AG09319 (cell line): ENCODE results near the gene CDADC1.
A peak's percentile ranks its signal among the peaks of the same experiment; 100 is the strongest.

ENCODE experiments used
- DNase-seq: peaks from one replicate; pipeline ENCODE4 v3.0.0-alpha.2; 2010; ENCODE audit warnings: low read depth; ENCODE audit errors: extremely low read depth
- TF ChIP-seq, protein P1 (sequence below): IDR thresholded peaks from 2 replicates; pipeline ENCODE4 v1.5.1; 2011; ENCODE audit warnings: low read depth, mild to moderate bottlenecking, inconsistent platforms, low read length, moderate library complexity

The CDADC1 gene

DNA sequence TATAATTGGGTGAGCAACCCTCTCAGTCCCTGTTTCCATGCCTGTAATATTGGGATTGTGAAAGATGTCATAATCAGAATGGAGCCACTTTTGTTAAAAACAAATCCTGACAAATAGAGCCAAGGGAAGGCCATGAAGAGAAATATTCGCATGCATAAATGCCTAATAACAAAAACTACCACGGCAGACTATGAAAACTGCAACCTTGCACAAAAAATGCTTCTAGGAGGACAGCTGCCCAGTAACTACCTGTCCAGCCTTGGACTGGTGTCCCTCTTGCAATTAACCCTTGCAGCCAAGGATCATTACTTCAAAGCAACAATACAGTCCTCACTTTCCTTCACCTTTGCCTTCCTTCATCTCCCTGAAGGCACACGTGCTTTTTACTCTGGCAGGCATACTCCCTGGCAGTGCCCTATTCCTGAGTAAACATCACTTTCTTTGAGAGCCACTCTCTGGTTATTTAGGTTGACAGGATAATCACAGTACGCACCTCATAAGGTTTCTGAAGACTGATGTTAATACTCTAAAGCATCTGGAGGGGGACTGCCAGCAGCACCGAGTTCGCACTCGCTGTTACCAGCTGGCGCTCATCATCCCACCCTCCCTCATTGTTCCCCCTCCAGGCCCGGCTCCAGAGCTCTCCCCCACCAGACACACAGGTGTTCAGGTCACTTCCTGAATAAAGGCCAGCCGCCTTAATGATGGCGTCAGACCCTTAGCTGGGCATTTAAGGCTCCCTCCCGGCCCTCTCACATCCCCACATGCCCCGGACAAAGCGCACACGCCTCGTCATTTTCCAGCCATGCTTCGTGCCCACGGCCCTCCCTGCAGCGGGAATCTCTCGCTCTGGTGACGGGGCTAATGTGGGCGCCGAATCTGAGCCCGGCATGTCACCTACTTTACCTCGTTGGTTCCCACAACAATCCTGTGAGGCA lies 57.3 kb downstream of the CDADC1 start:
- TF ChIP-seq, protein P1, sequence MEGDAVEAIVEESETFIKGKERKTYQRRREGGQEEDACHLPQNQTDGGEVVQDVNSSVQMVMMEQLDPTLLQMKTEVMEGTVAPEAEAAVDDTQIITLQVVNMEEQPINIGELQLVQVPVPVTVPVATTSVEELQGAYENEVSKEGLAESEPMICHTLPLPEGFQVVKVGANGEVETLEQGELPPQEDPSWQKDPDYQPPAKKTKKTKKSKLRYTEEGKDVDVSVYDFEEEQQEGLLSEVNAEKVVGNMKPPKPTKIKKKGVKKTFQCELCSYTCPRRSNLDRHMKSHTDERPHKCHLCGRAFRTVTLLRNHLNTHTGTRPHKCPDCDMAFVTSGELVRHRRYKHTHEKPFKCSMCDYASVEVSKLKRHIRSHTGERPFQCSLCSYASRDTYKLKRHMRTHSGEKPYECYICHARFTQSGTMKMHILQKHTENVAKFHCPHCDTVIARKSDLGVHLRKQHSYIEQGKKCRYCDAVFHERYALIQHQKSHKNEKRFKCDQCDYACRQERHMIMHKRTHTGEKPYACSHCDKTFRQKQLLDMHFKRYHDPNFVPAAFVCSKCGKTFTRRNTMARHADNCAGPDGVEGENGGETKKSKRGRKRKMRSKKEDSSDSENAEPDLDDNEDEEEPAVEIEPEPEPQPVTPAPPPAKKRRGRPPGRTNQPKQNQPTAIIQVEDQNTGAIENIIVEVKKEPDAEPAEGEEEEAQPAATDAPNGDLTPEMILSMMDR, result no peak
- DNase-seq, result no peak

DNA sequence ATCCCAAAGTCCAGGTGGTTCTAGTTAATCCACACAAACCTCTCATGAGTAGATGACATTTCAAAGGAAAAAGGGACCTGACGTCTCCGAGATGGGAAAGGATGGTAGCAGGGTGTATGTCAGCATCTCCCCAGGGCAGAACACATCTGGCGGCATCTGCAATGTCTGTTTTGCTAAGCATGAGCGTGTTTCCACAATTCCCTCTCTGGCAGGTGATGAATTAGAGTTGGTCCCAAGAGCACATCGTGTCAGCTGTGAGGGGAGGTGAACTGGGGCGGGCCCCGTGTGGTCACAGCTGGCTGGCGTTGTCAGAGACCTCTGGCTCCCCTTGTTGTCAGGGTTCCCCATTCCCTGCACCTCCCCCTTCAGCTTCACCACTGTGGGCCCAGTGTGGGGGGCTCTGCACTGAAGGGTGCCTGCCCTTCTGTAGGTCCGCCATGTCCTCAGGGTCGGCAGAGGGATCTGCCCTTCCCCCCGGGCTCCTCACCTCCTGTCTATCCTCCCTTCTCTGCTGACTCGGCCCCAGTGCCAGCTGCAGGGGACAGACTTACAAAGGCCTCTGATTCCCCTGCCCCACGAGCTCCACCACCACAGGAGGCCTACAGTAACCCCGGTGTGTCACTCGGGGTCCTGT lies 58.2 kb downstream of the CDADC1 start:
- TF ChIP-seq, protein P1, result no peak
- DNase-seq, result no peak

DNA sequence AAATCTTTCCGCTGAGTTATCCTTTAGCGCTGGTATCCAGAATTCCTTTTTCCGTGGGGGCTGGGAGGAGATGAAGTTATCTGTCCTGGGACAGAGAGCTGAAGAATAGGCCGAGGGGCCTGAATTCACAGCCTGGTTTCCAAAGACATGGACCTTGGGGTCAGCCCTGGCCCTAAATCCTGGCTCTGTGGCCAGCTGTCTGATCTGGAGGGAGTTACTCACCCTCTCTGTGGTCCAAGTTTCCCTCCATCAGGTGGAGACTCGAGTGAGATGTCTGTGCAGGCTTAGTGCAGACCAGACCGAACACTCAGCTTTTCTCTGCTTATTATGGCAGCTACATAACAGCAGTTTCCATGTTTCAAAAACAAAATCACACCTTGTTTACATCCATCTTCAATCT lies 59.6 kb downstream of the CDADC1 start:
- DNase-seq, result no peak
- TF ChIP-seq, protein P1, result no peak

DNA sequence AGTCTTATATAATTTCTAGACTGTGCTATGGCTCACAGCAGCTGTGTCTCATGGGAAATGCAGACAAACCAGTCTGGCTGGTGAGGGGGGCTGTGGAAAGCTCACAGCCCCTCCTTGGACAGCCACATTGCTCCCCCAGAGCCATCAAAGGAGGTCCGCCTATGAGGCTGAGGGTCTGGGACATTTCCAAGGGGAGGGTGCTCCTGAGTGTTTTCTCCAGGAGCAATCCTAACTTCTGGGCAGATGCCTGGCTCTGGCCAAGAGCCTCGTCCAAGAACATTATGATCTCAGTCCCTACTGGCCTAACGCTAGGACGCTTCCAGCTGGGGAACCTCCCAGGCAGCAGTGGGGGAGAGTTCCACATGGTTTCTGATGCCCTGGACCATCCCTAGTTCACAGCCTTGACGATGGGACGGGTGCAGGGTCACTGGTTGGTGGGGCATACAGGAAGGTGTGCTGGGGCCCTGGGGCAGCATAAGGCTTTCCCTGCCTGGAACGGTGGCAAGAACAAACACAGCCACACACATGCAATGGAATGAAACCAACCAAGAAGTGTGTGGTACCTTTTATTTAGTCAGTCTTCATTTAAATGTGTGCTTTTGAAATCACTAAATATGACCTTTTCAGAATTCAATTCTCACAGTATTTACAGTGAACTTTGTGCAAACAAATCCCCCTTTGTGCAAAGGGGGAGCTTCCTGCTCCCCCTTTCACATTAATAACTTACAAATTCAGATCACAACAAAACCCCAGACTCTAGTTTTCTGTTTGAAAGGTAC lies 60.6 kb downstream of the CDADC1 start:
- DNase-seq, result peak; percentile 14
- TF ChIP-seq, protein P1, result no peak

DNA sequence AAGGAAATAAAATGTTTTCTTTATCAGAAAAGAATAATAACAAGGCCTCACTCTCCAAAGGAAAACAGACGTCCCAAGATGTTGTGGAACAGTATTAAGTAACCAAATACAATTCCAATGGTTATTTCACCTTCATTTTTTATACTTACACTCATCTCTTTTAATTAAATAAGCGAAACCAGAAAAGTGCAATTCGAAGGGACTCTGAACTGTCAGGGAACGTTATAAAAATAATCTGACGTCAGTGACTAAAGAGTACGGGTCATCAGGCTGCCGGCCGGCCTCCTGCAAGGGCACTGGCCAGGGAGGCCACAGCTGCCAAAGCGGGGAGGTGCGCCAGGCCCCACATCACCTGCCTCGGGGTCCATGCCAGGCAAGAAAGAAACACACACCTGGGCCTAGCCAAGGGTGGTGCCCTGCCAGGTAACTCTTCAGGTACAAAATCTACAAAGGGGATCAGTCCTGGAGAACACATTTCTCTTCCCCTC lies 61.2 kb downstream of the CDADC1 start:
- TF ChIP-seq, protein P1, result no peak
- DNase-seq, result no peak

DNA sequence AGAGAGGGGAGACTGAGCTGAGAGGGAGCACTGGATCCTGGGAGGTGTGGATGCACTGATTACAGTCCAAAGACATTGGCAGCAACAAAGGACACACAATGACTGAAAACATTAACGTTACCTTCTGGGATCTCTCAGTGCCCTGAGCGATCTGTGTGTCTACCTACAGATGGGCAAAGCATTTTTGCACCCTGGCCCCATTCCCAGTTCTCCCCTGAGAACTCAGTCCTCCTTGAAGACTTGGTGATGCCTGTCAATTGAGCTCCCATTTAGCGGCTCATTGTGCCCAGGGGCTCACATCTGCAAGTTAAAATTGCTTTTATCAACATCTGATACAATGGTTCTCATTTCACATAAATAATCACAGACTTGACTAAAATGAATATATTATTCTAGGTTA lies 62.5 kb downstream of the CDADC1 start:
- TF ChIP-seq, protein P1, result no peak
- no peak for DNase-seq
